Measurements from ENCODE around the gene ATF4.
"Not testable (repeated sequence)": the region's sequence is repeated elsewhere in the genome, so short reads cannot be mapped to it uniquely, and the experiment has no call there.

Gene ATF4

GRCh38 chr22:39514373-39514973, 5.9 kb upstream of the ATF4 start:
- DNase-seq: no peak

GRCh38 chr22:39515266-39516050, 4.9 kb upstream of the ATF4 start:
- no peak for DNase-seq

GRCh38 chr22:39517470-39517869, 2.9 kb upstream of the ATF4 start:
- no peak for DNase-seq

GRCh38 chr22:39518144-39518786, 2.1 kb upstream of the ATF4 start:
- DNase-seq: no peak

- DNase-seq: no peak
These were observed 1.2 kb upstream of the ATF4 start for GRCh38 chr22:39518996-39519680.

GRCh38 chr22:39519681-39520225, 609 bp upstream of the ATF4 start:
- peak; percentile 99 for DNase-seq

GRCh38 chr22:39521106-39521885, 934 bp downstream of the ATF4 start:
- DNase-seq: not testable (repeated sequence)

- DNase-seq: not testable (repeated sequence)
These were observed 1.7 kb downstream of the ATF4 start for GRCh38 chr22:39522091-39522490.

GRCh38 chr22:39522567-39523300, 2.4 kb downstream of the ATF4 start:
- no peak for DNase-seq

- DNase-seq: no peak
These were observed 3.9 kb downstream of the ATF4 start for GRCh38 chr22:39524089-39524752.

- no peak for DNase-seq
These were observed 4.6 kb downstream of the ATF4 start for GRCh38 chr22:39524753-39525657.

- no peak for DNase-seq
These were observed 5.3 kb downstream of the ATF4 start for GRCh38 chr22:39525658-39525975.

GRCh38 chr22:39526736-39527171, 6.4 kb downstream of the ATF4 start:
- no peak for DNase-seq

- no peak for DNase-seq
These were observed 7.2 kb downstream of the ATF4 start for GRCh38 chr22:39527481-39527961.

GRCh38 chr22:39528080-39528661, 7.8 kb downstream of the ATF4 start:
- no peak for DNase-seq

- DNase-seq: peak; percentile 90
These were observed 8.5 kb downstream of the ATF4 start for GRCh38 chr22:39528681-39529486.

GRCh38 chr22:39529487-39529851, 9.1 kb downstream of the ATF4 start:
- DNase-seq: no peak

- no peak for DNase-seq
These were observed 9.8 kb downstream of the ATF4 start for GRCh38 chr22:39530116-39530515.
